Fibroblast of skin of abdomen (primary cell): ENCODE measurements around the gene ARHGEF25.
"Not testable (repeated sequence)": the region's sequence is repeated elsewhere in the genome, so short reads cannot be mapped to it uniquely, and the experiment has no call there.

ENCODE experiments used
- DNase-seq: peaks from one replicate; pipeline ENCODE4 v3.0.0-alpha.2; 2013

Gene ARHGEF25

DNA sequence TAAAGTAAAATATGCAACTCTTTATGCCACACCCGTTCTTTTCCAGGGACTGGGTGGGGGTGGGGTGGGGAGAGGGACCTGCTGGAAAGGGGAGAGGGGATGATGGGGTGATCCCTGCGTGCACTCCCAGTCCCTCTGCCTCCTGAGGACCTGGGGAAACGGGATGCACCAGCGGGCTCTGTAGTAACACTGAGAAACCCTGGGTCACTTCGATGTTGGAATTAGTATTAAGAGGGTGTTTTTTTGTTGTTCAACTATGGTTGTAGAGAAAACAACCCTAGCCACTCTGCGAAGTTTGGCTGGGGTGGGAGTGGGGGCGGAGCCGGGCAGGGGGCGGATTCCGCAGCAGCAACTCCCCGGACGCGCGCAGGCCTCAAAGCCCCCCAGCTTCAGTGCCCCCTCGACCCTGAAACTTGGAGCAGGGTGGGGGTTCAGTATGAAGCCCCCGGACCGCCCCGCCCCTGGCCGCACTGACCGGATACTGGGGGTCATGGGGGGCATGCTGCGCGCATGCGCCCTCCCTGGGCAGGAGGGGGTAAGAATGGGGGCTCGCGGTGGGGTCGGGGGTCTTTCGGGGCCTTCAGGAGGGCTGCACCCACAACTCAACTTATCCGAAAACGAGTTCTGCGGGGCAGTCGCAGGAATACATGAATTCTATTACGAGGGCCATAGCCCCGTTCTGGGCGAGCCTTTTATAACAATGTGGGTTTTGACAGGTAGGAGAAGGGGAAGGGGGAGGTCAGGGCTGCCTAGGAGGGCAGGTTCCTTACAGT lies 1.3 kb upstream of the ARHGEF25 start:
- no peak for DNase-seq

DNA sequence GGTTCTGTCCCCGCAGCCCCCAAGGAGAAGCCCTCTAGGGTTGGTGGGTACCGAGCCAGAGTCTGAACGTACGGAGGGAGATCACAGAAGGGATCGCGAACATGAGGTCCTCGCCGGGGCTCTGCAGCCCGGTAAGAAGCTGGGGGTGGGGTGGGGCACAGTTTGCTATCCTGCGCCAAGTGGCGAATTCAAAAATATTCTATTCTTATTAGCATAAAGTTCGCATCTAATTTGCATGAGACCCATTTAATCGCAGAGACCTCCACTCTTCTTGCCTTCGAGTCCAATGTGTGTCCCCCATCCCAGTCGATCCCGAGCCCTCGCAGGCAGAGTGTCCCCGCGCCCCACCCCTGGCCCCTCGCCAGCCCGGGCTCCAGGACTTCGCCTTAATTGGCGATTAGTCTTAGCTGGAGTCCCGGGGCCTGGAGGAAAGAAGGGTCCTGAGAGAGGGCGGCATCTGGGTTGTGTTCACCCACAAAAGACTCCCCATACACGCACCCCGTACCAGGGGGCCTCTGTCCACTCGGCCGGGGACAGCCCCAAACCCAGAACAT lies 604 bp upstream of the ARHGEF25 start:
- DNase-seq: no peak

DNA sequence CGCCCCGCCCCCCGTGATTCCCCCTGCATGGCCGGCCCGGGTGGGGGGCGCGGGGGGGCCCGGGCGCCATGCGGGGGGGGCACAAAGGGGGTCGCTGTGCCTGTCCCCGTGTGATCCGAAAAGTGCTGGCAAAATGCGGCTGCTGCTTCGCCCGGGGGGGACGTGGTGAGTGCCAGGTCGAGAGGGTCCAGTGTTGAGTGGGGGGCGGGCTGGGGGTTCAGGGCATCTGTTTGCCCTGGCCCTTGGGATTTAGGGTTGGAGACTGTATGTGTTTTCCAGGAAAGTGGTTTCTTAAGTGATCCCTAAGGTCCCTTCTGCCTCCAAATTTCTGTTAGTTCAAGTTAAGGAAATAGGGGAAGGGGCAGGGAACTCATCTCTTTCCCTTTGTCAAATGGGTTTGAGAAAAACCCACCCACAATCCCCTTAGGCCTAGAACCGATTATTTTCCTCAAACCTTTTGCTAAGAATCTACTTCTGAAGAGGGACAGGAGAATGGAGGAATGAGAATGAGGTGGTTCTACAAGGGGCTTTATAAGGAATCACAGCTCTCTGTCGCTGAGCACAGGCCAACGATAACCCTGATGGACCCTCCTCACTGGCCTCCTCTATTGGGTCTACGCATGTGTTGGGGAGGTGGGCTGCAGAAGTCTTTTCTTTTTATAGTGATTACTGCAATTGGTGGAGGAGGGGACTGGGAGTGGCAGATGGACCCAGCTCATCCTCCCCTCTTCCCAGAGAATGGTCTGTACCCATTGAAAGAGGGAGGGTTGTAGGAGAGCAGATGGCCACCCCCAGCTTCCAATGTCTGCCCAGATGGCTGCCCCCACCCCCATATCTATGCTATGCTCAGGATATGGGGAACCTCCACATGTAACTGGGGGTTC lies 834 bp downstream of the ARHGEF25 start:
- DNase-seq: no peak

DNA sequence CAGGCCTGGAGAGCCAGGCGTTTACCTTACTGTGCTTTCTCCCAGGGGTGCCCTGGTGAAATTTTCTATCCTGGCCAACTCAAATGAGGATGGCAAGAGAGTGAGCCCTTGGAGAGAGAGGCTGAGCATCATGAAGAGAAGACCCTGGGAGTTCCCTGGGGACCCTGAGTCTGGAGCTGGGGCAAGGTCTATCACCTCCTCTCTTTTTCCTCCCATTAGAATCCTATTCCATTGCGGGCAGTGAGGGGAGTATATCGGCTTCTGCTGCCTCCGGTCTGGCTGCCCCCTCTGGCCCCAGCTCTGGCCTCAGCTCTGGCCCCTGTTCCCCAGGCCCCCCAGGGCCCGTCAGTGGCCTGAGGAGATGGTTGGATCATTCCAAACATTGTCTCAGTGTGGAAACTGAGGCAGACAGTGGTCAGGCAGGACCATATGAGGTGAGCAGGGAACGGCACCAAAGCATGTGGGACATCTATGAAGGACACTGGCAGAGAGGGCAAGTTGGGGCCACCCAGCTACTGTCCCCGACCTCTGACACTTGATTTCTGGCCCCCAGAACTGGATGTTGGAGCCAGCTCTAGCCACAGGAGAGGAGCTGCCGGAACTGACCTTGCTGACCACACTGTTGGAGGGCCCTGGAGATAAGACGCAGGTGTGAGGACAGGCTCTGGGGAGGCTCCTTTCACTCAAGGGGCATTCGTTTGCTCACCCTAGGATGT lies 1.6 kb downstream of the ARHGEF25 start:
- no peak for DNase-seq

DNA sequence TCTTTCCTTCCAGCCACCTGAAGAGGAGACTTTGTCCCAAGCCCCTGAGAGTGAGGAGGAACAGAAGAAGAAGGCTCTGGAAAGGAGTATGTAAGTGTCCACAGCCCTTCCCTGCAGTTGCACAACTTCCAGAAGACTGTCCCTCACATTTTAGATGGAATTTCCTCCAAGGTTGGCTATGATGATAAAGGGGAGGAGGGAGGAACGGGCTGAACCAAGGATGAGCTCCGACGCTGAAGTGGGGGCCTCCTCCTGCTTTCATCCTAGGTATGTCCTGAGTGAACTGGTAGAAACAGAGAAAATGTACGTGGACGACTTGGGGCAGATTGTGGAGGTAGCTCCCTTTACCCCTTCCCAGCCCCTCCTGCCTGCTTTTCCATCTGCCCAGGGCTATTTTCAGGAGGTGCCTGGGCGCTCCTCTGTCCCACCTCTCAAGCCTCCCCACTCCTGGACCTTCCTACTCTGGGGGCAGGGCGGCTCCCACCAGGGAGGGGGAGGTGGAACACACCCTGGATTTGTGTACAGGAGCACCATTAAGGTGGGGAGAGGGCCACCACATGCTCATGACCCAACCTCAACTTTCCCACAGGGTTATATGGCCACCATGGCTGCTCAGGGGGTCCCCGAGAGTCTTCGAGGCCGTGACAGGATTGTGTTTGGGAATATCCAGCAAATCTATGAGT lies 2.3 kb downstream of the ARHGEF25 start:
- no peak for DNase-seq

DNA sequence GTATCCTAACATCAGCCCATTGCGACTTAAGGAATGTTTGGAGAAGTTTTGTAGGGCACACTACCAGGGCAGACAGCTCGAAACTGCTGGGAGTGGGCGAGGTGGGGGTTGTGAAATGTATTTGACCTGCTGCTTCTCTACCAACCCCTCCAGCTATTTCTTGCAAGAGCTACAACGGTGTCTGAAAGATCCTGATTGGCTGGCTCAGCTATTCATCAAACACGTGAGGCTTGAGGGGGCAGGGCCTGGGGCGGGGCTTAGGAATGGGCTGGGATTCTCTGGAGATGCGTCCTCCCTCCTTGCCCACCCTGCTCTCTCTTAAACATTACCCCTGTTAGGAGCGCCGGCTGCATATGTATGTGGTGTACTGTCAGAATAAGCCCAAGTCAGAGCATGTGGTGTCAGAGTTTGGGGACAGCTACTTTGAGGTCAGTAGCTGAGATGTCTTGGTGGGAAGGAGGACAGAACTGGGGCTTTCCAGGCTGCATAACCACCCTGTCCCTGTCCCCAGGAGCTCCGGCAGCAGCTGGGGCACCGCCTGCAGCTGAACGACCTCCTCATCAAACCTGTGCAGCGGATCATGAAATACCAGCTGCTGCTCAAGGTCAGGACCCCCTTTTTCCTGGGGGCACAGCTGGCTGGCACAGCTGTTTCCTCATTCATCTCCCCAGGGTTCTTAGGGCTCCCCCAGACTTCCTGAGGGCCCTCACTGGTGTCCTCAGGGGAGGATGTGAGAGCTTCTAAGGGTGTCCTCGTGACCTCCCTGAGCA lies 3.1 kb downstream of the ARHGEF25 start:
- no peak for DNase-seq

DNA sequence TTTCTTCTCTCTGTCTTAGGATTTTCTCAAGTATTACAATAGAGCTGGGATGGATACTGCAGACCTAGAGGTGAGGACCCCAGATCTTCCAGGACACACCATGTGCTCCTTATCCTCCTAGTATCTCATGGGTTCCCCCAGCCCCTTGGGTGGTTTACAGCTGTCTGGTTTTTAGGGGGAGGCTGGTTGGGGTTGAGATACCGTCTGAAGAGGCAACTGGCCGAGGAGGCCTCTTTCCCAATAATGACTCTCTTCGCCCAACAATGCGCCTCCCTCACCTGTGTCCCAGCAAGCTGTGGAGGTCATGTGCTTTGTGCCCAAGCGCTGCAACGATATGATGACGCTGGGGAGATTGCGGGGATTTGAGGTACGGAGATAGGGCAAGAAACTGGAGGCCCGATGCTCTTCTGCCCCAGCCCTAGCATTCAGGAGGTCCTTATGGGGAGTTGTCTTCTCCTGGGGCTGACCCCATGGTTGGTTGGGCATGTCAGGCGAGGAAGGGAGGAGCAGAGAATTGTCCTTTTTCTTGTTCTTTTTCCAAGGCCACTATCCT lies 3.8 kb downstream of the ARHGEF25 start:
- no peak for DNase-seq

DNA sequence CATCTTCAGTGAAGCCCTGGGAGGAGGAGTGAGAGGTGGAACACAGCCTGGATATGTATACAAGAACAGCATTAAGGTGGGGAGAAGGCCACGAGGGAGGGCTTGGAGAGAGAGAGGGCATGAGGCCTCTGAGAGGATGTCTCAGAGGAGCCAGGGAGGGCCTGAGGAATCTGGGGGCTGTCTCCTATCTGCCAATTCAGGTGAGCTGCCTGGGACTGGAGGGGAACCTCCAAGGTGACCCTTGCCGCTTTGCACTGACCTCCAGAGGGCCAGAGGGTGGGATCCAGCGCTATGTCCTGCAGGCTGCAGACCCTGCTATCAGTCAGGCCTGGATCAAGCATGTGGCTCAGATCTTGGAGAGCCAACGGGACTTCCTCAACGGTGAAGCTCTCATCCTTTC lies 4.4 kb downstream of the ARHGEF25 start:
- DNase-seq: no peak

DNA sequence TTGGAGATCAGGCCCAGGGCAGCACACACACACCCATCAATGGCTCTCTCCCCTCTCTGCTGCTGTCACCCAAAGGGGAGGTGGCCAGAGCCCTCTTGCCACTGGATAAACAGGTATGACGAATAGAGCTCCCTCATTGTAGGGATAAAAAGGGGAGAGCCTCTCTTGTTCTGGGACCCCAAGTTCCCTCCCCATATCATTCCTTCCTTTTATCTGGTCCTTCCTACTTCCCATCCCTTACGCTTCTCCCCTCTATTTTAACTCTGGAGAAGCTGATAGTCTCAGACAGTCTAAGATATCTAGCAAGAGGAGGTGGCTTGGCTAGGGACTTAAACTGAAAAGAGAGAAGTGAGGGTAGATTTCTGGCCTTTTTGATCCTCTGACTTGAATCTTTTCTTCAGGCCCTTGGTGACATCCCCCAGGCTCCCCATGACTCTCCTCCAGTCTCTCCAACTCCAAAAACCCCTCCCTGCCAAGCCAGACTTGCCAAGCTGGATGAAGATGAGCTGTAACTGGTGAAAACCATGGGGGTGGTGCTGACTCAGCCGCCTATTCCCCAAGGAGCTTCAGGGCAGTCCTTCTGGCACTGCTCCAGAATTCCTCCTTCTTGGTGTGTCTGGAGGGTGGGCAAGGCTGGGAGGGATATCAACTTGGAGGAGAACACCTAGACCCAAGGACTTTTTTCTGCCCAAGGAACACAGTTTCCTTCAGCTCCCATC lies 5.3 kb downstream of the ARHGEF25 start:
- peak; percentile 44 for DNase-seq

DNA sequence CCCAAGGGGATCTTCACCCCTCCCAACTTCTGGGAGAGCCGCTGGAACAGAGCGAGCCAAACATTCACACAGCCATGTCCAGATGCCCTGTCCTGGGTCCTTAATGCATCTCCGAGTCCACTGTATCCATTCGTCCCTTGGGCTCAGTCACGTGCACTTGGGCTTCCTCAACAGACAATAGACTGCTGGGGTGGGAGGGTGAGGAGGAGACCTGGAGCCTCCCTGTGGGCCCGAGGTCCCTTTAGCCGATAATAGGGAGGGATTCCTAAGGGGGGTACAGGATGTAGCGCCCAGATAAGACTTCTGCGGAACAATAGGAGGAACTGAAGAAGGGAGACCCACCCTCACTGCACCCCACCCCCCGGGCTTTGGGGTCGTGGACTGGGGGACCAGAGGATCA lies 6.7 kb downstream of the ARHGEF25 start:
- DNase-seq: no peak

DNA sequence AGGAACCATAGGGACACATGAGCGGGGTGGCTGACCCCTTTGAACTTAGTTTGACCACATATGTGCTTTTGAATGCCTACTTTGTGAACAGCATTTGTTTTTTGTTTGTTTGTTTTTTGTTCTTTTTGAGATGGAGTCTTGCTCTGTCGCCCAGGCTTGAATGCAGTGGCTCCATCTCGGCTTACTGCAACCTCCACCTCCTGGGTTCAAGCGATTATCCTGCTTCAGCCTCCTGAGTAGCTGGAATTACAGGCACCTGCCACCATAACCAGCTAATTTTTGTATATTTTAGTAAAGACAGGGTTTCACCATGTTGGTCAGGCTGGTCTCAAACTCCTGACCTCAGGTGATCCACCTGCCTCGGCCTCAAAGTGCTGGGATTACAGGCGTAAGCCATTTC lies 7.2 kb downstream of the ARHGEF25 start:
- not testable (repeated sequence) for DNase-seq

DNA sequence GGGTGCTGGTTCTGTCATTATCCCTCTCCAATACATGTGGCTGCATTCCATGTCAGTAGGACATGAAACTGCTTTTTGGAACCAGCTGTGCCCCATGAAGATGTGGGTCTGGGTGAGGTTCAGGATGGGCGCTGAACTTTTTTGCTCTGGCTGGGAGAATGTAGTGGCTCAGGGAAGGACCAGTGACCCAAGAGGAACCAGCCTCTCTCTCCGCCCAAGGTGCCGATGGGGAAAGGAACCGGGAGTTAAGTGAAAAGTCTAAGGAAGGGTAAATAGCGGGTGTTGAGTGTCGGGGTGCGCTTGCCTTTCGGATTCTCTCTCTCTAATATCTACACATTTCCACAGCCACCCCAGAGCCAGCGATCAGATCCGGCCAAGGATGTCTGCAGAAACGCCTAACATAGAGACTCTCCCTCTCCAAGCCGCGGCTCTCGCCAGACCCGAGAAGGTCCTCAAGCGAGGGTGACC lies 7.8 kb downstream of the ARHGEF25 start:
- no peak for DNase-seq

DNA sequence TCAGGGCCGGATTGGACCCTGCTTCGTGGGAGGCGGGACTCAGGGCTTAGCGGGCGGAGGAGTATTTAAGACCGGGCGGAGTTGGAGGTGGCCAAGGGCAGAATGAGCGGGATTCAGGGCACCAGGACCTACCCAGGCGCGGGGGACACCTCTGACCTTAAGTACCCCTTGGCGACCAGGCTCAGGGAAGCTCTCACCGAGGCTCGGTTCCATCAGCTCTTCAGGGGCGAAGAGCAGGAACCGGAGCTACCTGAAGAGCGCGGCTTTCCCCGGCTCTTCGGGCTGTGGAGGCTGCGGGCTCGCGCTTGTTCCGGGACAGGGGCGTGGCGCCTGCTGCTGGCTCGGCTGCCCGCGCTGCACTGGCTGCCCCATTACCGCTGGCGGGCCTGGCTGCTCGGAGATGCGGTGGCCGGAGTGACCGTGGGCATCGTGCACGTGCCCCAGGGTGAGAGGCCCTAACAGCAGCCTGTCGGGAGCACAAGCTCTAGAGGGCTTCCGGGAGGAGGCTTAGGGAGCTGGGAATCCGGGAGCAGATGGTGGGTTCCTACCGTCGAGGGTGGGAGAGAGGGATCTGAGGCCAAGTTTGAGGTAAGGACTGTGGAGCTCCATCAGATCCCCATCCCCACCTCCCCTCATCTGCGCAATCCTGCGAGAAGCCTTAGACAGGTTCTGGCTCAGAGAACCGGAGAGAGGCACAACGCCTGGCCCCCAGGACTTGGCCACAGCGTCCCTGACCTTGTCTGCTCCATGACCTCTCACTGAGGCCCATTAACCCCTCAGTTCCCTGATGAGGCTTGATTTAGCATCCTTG lies 8.4 kb downstream of the ARHGEF25 start:
- DNase-seq: no peak

DNA sequence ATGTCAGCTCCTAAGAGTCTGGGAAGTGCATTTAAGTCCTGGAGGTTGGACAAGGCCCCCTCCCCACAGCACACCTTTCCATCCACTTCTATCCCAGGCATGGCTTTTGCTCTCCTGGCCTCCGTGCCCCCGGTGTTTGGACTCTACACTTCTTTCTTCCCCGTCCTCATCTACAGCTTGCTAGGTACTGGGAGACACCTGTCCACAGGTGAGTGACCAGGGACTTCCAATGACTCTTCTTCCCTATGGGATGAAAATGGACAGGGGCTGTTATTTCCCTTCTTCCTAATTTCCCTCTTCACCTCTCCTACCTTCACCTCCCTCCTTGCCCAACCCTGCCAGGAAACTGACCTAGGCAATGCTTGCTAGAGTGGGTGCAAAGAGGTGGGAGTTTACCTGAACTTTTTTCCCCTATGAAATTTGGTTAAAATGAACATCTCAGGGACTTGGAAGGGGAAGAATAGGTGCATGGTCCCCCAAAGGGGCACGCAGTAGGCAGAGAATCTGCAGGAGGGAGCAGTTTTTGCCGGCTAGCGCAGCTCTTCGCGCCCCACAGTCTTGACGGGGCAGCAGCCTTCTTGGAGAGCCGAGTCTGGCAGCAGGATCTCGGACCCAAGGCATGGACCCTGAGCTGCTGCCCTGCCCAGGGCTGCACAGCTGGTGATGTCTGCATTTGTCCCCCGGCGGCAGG lies 9.2 kb downstream of the ARHGEF25 start:
- DNase-seq: no peak

DNA sequence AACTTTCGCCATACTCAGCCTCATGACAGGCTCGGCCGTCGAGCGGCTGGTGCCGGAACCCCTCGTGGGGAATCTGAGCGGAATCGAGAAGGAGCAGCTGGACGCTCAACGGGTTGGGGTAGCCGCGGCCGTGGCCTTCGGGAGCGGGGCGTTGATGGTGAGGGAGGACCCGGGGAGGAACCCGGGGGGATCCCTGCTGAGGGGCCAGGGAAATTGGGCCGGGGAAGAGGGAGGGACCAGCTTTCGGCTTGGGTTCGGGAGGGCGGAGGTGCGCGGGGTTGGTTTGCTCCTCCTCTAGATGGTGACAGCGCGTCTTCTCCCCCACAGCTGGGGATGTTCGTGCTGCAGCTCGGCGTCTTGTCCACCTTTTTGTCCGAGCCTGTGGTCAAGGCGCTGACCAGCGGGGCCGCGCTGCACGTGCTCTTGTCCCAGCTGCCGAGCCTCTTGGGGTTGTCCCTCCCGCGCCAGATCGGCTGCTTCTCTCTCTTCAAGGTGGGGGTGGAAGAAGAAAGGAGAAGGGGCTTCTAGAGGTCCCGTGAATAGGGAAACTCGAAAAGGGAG lies 9.8 kb downstream of the ARHGEF25 start:
- no peak for DNase-seq

DNA sequence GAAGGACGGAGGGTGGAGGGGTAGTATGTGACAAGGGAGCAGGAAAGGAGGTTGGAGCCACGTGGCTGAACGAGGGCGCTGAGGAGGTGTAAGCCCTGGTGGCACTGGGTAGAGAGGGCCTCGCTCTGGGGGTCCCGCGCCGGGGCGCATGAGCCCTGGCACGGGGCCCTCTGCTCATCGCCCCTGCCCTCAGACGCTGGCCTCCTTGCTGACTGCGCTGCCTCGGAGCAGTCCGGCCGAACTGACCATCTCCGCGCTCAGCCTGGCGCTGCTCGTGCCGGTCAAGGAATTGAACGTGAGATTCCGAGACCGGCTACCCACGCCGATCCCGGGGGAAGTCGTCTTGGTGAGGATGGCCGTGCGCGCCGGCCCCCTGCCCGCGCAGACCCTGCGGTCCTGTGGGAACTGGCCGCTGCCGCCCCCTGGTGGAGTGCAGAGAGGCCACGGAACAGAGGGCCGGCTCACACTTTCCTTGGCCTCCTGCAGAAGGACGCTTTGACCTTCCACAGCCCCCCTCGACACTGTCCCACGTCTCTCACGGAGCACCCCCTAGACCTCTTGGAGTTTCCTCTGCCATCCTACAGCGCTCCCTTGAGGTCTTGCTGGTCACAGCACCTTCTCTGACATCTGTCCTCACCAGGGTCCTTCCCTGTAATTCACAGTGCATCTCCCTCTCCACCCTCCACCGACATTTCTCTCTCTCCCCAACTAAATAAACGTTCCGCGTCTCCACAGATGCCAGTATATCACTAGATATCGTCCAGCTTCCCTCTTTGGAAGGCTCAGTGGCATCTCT lies 10.5 kb downstream of the ARHGEF25 start:
- DNase-seq: peak; percentile 21
